HepG2 (cell line): ENCODE data around the gene GARS1. TPM values are rescaled to one million over a fixed set of nuclear protein-coding genes. Genes with fewer than 3 reads are reported as not detected.

Experiments
- CHCHD3 ChIP-seq: sonication (generic); formaldehyde crosslinking; IDR thresholded peaks from 2 replicates; pipeline ENCODE4 v1.8.0; 2022; ENCODE audit warnings: mild to moderate bottlenecking, missing genetic modification reagents, moderate library complexity
- CHD2 ChIP-seq: IDR thresholded peaks from 2 replicates; pipeline ENCODE4 v1.6.1; 2011; ENCODE audit warnings: low read depth, low read length, improper control_type of control experiment
- MZF1 ChIP-seq: sonication (generic); formaldehyde crosslinking; IDR thresholded peaks from 2 replicates; pipeline ENCODE4 v1.8.1; 2023; ENCODE audit warnings: mild to moderate bottlenecking, missing genetic modification reagents, borderline replicate concordance
- NFIB ChIP-seq: sonication (generic); formaldehyde crosslinking; IDR thresholded peaks from 2 replicates; pipeline ENCODE4 v1.9.0; 2021; ENCODE audit warnings: missing genetic modification reagents, mild to moderate bottlenecking, borderline replicate concordance
- RBAK ChIP-seq: sonication (generic); formaldehyde crosslinking; IDR thresholded peaks from 2 replicates; pipeline ENCODE4 v1.5.1; 2020; ENCODE audit warnings: mild to moderate bottlenecking, missing genetic modification reagents
- RFX3 ChIP-seq: IDR thresholded peaks from 2 replicates; pipeline ENCODE4 v1.6.1; 2016; ENCODE audit warnings: missing biosample characterization, missing genetic modification reagents
- SP1 ChIP-seq, 2 experiments: fragments of 450-650 bp in 1 of 2; sonication (generic) in 1 of 2; formaldehyde crosslinking in 1 of 2; IDR thresholded peaks; 2 replicates each; pipeline versions ENCODE4 v1.4.0 to v1.6.1; 2016 to 2020; ENCODE audit warnings: missing genetic modification reagents in 1 of 2
- TOE1 ChIP-seq: sonication (generic); formaldehyde crosslinking; IDR thresholded peaks from 2 replicates; pipeline ENCODE4 v1.4.0; 2020; ENCODE audit warnings: mild to moderate bottlenecking, missing genetic modification reagents
- ZC3H13 ChIP-seq: sonication (generic); formaldehyde crosslinking; IDR thresholded peaks from 2 replicates; pipeline ENCODE4 v1.8.1; 2023; ENCODE audit warnings: mild to moderate bottlenecking, missing genetic modification reagents, moderate library complexity
- ZNF335 ChIP-seq: sonication (generic); formaldehyde crosslinking; IDR thresholded peaks from 2 replicates; pipeline ENCODE4 v1.4.0; 2020; ENCODE audit warnings: missing genetic modification reagents
- ZNF614 ChIP-seq: IDR thresholded peaks from 2 replicates; pipeline ENCODE4 v1.6.1; 2018; ENCODE audit warnings: missing biosample characterization, missing genetic modification reagents, inconsistent platforms, borderline replicate concordance
- polyA plus RNA-seq, 8 experiments: library from polyadenylated mRNA; depleted of rRNA in 3 of 8; stranded (reverse) in 7 of 8; unstranded in 1 of 8; fragments of >200 nt; fragmentation: Illumina TruSeq in 4 of 8; extraction: Trizol in 4 of 8; gene quantifications; 2 replicates each; pipeline versions ENCODE4 v1.2.1 to v1.2.3, GENCODE V29; 2011 to 2016; ENCODE audit warnings: low read depth in 4 of 8, missing spikeins in 1 of 8, mixed read lengths in 1 of 8; ENCODE audit not compliant: insufficient read depth in 1 of 8
- total RNA-seq, 5 experiments: library from RNA; depleted of rRNA; stranded (reverse); fragments of >200 nt; fragmentation: Illumina TruSeq; extraction: Trizol; gene quantifications; 2 replicates each; pipeline ENCODE4 v1.2.3, GENCODE V29; 2016; ENCODE audit warnings: low read depth in 1 of 5
- TF ChIP-seq, protein P1 (sequence below): IDR thresholded peaks from 2 replicates; pipeline ENCODE4 v1.4.0; 2020; ENCODE audit warnings: mild to moderate bottlenecking, missing genetic modification reagents
- TF ChIP-seq, protein P2 (sequence below): sonication (generic); formaldehyde crosslinking; IDR thresholded peaks from 2 replicates; pipeline ENCODE4 v1.8.0; 2022; ENCODE audit warnings: low read depth, missing genetic modification reagents
- TF ChIP-seq, protein P3 (sequence below): sonication (generic); formaldehyde crosslinking; IDR thresholded peaks from 2 replicates; pipeline ENCODE4 v1.8.0; 2022; ENCODE audit warnings: missing genetic modification reagents, mild to moderate bottlenecking, moderate library complexity, borderline replicate concordance
- TF ChIP-seq, protein P4 (sequence below): sonication (generic); formaldehyde crosslinking; conservative IDR thresholded peaks from 2 replicates; pipeline ENCODE4 v1.8.1; 2023; ENCODE audit warnings: missing genetic modification reagents

GARS1 gene
- total and polyA plus RNA-seq, 2 of the 13 experiments (the other 11 are each of a cell fraction or from before 2014, with no cell fraction given): 140 to 460 TPM

DNA sequence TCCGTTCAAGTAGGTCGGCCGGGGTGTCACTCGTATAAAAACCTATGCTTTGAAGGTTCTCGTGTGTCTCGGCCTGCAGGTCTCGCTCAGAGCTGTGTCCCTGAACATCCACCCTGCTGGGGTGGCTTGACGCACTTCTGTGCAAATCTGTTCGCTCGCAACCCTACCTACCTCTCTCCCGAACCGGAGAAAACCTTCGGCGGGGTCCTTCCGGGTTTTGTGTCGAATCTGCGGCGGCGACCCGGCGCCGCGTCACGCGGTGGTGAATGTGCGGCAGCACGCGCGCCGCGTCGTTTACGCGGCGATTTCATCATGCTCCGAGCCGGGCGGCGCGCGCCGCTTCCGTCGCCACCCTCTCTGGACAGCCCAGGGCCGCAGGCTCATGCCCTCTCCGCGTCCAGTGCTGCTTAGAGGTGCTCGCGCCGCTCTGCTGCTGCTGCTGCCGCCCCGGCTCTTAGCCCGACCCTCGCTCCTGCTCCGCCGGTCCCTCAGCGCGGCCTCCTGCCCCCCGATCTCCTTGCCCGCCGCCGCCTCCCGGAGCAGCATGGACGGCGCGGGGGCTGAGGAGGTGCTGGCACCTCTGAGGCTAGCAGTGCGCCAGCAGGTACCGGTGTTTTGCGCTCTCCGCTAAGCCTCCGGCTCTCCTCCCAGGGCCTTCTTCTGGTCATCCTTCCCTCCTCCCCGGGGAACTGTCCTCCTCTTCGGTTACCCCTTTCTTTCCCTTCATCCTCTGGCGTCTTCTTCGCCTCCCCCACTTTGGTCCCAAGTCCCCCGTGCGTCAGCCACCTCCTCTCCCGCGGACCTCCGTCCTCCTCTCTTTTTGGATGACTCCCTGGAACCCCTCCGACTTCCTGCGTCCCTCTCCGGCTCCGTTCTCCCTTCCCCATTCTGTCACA lies at the start of gene GARS1 (continued):
- TF ChIP-seq, protein P1, sequence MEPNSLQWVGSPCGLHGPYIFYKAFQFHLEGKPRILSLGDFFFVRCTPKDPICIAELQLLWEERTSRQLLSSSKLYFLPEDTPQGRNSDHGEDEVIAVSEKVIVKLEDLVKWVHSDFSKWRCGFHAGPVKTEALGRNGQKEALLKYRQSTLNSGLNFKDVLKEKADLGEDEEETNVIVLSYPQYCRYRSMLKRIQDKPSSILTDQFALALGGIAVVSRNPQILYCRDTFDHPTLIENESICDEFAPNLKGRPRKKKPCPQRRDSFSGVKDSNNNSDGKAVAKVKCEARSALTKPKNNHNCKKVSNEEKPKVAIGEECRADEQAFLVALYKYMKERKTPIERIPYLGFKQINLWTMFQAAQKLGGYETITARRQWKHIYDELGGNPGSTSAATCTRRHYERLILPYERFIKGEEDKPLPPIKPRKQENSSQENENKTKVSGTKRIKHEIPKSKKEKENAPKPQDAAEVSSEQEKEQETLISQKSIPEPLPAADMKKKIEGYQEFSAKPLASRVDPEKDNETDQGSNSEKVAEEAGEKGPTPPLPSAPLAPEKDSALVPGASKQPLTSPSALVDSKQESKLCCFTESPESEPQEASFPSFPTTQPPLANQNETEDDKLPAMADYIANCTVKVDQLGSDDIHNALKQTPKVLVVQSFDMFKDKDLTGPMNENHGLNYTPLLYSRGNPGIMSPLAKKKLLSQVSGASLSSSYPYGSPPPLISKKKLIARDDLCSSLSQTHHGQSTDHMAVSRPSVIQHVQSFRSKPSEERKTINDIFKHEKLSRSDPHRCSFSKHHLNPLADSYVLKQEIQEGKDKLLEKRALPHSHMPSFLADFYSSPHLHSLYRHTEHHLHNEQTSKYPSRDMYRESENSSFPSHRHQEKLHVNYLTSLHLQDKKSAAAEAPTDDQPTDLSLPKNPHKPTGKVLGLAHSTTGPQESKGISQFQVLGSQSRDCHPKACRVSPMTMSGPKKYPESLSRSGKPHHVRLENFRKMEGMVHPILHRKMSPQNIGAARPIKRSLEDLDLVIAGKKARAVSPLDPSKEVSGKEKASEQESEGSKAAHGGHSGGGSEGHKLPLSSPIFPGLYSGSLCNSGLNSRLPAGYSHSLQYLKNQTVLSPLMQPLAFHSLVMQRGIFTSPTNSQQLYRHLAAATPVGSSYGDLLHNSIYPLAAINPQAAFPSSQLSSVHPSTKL (CRISPR knock-in tag): peak; percentile 85; the same call in 1 of the 2 replicates
- TF ChIP-seq MZF1 (CRISPR knock-in tag) (no peak), CHD2 (no peak), TOE1 (CRISPR knock-in tag) (peak; percentile 81; the same call in 1 of the 2 replicates), SP1 (IDR thresholded peaks at IDR 0.05) (no peak; the same call in 1 of the 2 replicates), SP1 (CRISPR knock-in tag; IDR thresholded peaks at IDR 0.05) (peak; percentile 76), ZNF335 (peak; percentile 86; the same call in 1 of the 2 replicates), ZC3H13 (CRISPR knock-in tag) (peak; percentile 75), CHCHD3 (CRISPR knock-in tag) (no peak; the same call in 1 of the 2 replicates), RFX3 (0 out of 2 replicates have a peak, but pooled peaks have one; percentile 13), RBAK (CRISPR knock-in tag) (no peak), NFIB (CRISPR knock-in tag) (no peak), ZNF614 (CRISPR knock-in tag) (peak; percentile 96)
- TF ChIP-seq, protein P2, sequence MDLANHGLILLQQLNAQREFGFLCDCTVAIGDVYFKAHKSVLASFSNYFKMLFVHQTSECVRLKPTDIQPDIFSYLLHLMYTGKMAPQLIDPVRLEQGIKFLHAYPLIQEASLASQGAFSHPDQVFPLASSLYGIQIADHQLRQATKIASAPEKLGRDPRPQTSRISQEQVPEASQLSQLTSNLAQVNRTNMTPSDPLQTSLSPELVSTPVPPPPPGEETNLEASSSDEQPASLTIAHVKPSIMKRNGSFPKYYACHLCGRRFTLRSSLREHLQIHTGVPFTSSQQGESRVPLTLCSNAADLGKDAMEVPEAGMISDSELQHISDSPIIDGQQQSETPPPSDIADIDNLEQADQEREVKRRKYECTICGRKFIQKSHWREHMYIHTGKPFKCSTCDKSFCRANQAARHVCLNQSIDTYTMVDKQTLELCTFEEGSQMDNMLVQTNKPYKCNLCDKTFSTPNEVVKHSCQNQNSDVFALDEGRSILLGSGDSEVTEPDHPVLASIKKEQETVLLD: peak; percentile 74; the same call in 1 of the 2 replicates
- TF ChIP-seq, protein P3, sequence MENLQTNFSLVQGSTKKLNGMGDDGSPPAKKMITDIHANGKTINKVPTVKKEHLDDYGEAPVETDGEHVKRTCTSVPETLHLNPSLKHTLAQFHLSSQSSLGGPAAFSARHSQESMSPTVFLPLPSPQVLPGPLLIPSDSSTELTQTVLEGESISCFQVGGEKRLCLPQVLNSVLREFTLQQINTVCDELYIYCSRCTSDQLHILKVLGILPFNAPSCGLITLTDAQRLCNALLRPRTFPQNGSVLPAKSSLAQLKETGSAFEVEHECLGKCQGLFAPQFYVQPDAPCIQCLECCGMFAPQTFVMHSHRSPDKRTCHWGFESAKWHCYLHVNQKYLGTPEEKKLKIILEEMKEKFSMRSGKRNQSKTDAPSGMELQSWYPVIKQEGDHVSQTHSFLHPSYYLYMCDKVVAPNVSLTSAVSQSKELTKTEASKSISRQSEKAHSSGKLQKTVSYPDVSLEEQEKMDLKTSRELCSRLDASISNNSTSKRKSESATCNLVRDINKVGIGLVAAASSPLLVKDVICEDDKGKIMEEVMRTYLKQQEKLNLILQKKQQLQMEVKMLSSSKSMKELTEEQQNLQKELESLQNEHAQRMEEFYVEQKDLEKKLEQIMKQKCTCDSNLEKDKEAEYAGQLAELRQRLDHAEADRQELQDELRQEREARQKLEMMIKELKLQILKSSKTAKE (CRISPR knock-in tag): peak; percentile 23; the same call in 1 of the 2 replicates
- TF ChIP-seq, protein P4, sequence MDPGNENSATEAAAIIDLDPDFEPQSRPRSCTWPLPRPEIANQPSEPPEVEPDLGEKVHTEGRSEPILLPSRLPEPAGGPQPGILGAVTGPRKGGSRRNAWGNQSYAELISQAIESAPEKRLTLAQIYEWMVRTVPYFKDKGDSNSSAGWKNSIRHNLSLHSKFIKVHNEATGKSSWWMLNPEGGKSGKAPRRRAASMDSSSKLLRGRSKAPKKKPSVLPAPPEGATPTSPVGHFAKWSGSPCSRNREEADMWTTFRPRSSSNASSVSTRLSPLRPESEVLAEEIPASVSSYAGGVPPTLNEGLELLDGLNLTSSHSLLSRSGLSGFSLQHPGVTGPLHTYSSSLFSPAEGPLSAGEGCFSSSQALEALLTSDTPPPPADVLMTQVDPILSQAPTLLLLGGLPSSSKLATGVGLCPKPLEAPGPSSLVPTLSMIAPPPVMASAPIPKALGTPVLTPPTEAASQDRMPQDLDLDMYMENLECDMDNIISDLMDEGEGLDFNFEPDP (CRISPR knock-in tag): peak; percentile 93; the same call in 1 of the 2 replicates
